ENCODE results near the gene CTIF.

DNA sequence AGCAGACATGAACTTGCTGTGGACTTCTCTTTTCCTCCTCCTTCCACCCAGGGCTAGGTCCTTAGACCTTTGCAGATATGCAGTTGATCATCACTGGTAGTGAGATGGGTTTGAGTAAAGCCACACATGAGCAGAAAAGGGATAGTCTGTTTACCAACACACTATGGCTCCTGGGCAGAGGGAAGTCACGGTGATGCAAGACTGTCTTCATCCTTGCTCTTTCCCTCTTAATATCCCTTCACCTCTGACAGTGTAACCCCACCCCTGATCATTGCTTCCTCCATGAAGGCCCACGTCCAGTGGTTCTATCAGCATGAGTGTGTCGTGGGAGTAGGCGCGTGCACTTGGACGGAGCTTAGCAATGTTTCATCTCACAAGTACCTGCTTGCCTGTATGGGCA, 223.2 kb downstream of the CTIF start:
- TF ChIP-seq EZH2 (IDR thresholded peaks at IDR 0.05) (no peak), POLR2AphosphoS5 (IDR thresholded peaks at IDR 0.05; ENCODE audit: borderline replicate concordance, low read depth, low read length) (no peak), FOXP2 (optimal IDR thresholded peaks at IDR 0.05; ENCODE audit: control extremely low read depth, extremely low read length, insufficient read depth) (no peak)
